H1 (cell line): Measurements from ENCODE around the gene CXCL10. TPM values are rescaled to one million over a fixed set of nuclear protein-coding genes. Genes with fewer than 3 reads are reported as not detected.
A peak's percentile ranks its signal among the peaks of the same experiment; 100 is the strongest.

Experiments used
- CTCF ChIA-PET: fragments of 300-600 bp; sonication (Branson Sonifier 250); formaldehyde crosslinking; loops from one replicate; lab custom pipeline; 2021; ENCODE audit not compliant: partially characterized antibody; lab: Charles Lee
- POLR2A ChIA-PET: fragments of 300-600 bp; sonication (Branson Sonifier 250); formaldehyde crosslinking; loops from one replicate; lab custom pipeline; 2021; ENCODE audit warnings: inconsistent platforms; ENCODE audit not compliant: partially characterized antibody; lab: Charles Lee
- DNase-seq, 2 experiments: peaks; one replicate each; pipeline versions ENCODE4 v3.0.0 to v3.0.0-alpha.2; 2010 to 2022; ENCODE audit warnings: low spot score in 2 of 2, low read depth in 1 of 2, mixed read lengths in 1 of 2
- FAIRE-seq: peaks from 2 replicates; lab custom pipeline; 2011; peaks lifted over from hg19 to GRCh38; lab: Jason Lieb, UNC
- H2AFZ ChIP-seq: 2 replicates; pipeline ENCODE4 v1.8.1; 2012; ENCODE audit warnings: low read length, inconsistent platforms
- H2AK5ac ChIP-seq: 2 replicates; pipeline ENCODE4 v1.6.1; 2013; ENCODE audit warnings: low read depth, low read length
- H2BK120ac ChIP-seq: replicated peaks from 2 replicates; pipeline ENCODE3; 2013; ENCODE audit warnings: low read depth, low read length, inconsistent platforms
- H2BK12ac ChIP-seq: 2 replicates; pipeline ENCODE4 v1.6.1; 2013; ENCODE audit warnings: low read depth, low read length
- H2BK15ac ChIP-seq: 2 replicates; pipeline ENCODE4 v1.6.1; 2013; ENCODE audit warnings: low read length
- H2BK20ac ChIP-seq: 2 replicates; pipeline ENCODE4 v1.6.1; 2013; ENCODE audit warnings: low read length
- H2BK5ac ChIP-seq: 2 replicates; pipeline ENCODE4 v1.6.1; 2013; ENCODE audit warnings: low read depth, low read length
- H3K14ac ChIP-seq: 2 replicates; pipeline ENCODE4 v1.6.1; 2013; ENCODE audit warnings: inconsistent platforms; ENCODE audit not compliant: insufficient read length
- H3K18ac ChIP-seq: 2 replicates; pipeline ENCODE4 v1.6.1; 2013; ENCODE audit warnings: low read length; ENCODE audit errors: extremely low read depth
- H3K23ac ChIP-seq: 2 replicates; pipeline ENCODE4 v1.6.1; 2013; ENCODE audit warnings: inconsistent platforms; ENCODE audit not compliant: insufficient read length
- H3K23me2 ChIP-seq: 2 replicates; pipeline ENCODE4 v1.6.1; 2013; ENCODE audit warnings: low read depth, low read length
- H3K27ac ChIP-seq: 2 replicates; pipeline ENCODE4 v1.6.1; 2011; ENCODE audit warnings: low read depth, low read length, inconsistent platforms
- H3K27me3 ChIP-seq, 4 experiments: replicated peaks in 1 of 4; 1 replicate in 1 of 4; 2 replicates in 3 of 4; pipeline versions ENCODE4 v1.6.1 to v1.8.1; 2011 to 2013; ENCODE audit warnings: low read length in 3 of 4, mild to moderate bottlenecking in 3 of 4, inconsistent platforms in 2 of 4, mixed read lengths in 2 of 4, moderate library complexity in 1 of 4; ENCODE audit not compliant: control insufficient read depth in 3 of 4, insufficient read depth in 3 of 4; ENCODE audit errors: extremely low read depth in 1 of 4
- H3K36me3 ChIP-seq, 4 experiments: 2 replicates each; pipeline versions ENCODE4 v1.6.1 to v1.8.1; 2011 to 2013; ENCODE audit warnings: mild to moderate bottlenecking in 4 of 4, low read length in 3 of 4, moderate library complexity in 2 of 4, control low read depth in 1 of 4, inconsistent platforms in 1 of 4; ENCODE audit not compliant: insufficient read depth in 4 of 4, control insufficient read depth in 2 of 4
- H3K4ac ChIP-seq: replicated peaks from 2 replicates; pipeline ENCODE3; 2013; ENCODE audit warnings: low read length, low read depth, mixed read lengths, inconsistent platforms; ENCODE audit not compliant: insufficient read length
- H3K4me1 ChIP-seq, 4 experiments: replicated peaks in 1 of 4; 1 replicate in 1 of 4; 2 replicates in 3 of 4; pipeline versions ENCODE4 v1.6.1 to v1.8.1; 2011 to 2013; ENCODE audit warnings: low read length in 3 of 4, inconsistent platforms in 2 of 4, mixed read lengths in 1 of 4; ENCODE audit not compliant: insufficient read depth in 4 of 4, control insufficient read depth in 3 of 4
- H3K4me2 ChIP-seq, 2 experiments: 2 replicates each; pipeline versions ENCODE4 v1.6.1 to v1.8.1; 2011 to 2013; ENCODE audit warnings: low read depth in 2 of 2, low read length in 2 of 2, control low read depth in 1 of 2, inconsistent platforms in 1 of 2, mild to moderate bottlenecking in 1 of 2; ENCODE audit not compliant: insufficient read depth in 1 of 2
- H3K4me3 ChIP-seq, 4 experiments: fragments of 200-600, 300-600 bp in 1 of 4; sonication (generic), shearing (Covaris generic), sonication (Bioruptor Twin) in 1 of 4; 2 replicates each; pipeline versions ENCODE4 v1.5.1 to v1.8.1; 2011 to 2016; ENCODE audit warnings: low read length in 4 of 4, low read depth in 3 of 4, control low read depth in 2 of 4, inconsistent platforms in 2 of 4, mild to moderate bottlenecking in 2 of 4, mixed read lengths in 1 of 4, moderate library complexity in 1 of 4; ENCODE audit not compliant: insufficient read depth in 2 of 4; ENCODE audit errors: extremely low read depth in 1 of 4
- H3K56ac ChIP-seq: replicated peaks from 2 replicates; pipeline ENCODE3; 2013; ENCODE audit warnings: low read depth, mild to moderate bottlenecking, mixed read lengths, low read length, inconsistent platforms; ENCODE audit not compliant: insufficient read length
- H3K79me1 ChIP-seq: 2 replicates; pipeline ENCODE4 v1.6.1; 2013; ENCODE audit warnings: low read depth, low read length, control low read depth
- H3K79me2 ChIP-seq, 2 experiments: 2 replicates each; pipeline versions ENCODE4 v1.6.1 to v1.8.1; 2012 to 2013; ENCODE audit warnings: low read length in 2 of 2, mild to moderate bottlenecking in 2 of 2, inconsistent platforms in 1 of 2; ENCODE audit not compliant: insufficient read depth in 2 of 2, control insufficient read depth in 1 of 2
- H3K9ac ChIP-seq, 4 experiments: replicated peaks in 1 of 4; 1 replicate in 1 of 4; 2 replicates in 3 of 4; pipeline versions ENCODE4 v1.6.1 to v1.8.1; 2011 to 2013; ENCODE audit warnings: low read depth in 3 of 4, low read length in 3 of 4, control low read depth in 2 of 4, mild to moderate bottlenecking in 2 of 4, moderate library complexity in 2 of 4, inconsistent platforms in 1 of 4; ENCODE audit errors: extremely low read depth in 1 of 4
- H3K9me3 ChIP-seq, 2 experiments: 2 replicates each; pipeline versions ENCODE4 v1.6.1 to v1.8.1; 2012 to 2013; ENCODE audit warnings: mild to moderate bottlenecking in 2 of 2, moderate library complexity in 2 of 2, control low read depth in 1 of 2, inconsistent platforms in 1 of 2, low read depth in 1 of 2, low read length in 1 of 2, mixed read lengths in 1 of 2; ENCODE audit not compliant: insufficient read depth in 2 of 2
- H4K20me1 ChIP-seq, 2 experiments: replicated peaks in 1 of 2; 2 replicates each; pipeline versions ENCODE3 to v1.8.1; 2011 to 2013; ENCODE audit warnings: inconsistent platforms in 2 of 2, low read length in 2 of 2, mild to moderate bottlenecking in 1 of 2; ENCODE audit not compliant: insufficient read depth in 2 of 2, control insufficient read depth in 1 of 2
- H4K5ac ChIP-seq: 2 replicates; pipeline ENCODE4 v1.6.1; 2013; ENCODE audit warnings: low read length, low read depth, mixed read lengths, inconsistent platforms; ENCODE audit not compliant: insufficient read length
- H4K8ac ChIP-seq: 2 replicates; pipeline ENCODE4 v1.8.0; 2013; ENCODE audit warnings: mild to moderate bottlenecking, moderate library complexity, low read length, inconsistent platforms; ENCODE audit not compliant: insufficient read depth; ENCODE audit errors: extremely low read depth
- H4K91ac ChIP-seq: replicated peaks from 2 replicates; pipeline ENCODE3; 2013; ENCODE audit warnings: low read length, mixed read lengths, inconsistent platforms; ENCODE audit not compliant: insufficient read length
- ASH2L ChIP-seq: fragments of 200-600, 300-600 bp; sonication (generic); IDR thresholded peaks from one replicate; pipeline ENCODE4 v1.7.1; 2017; ENCODE audit warnings: low read length
- JUND ChIP-seq: IDR thresholded peaks from 2 replicates; pipeline ENCODE4 v1.6.1; 2011; ENCODE audit warnings: mild to moderate bottlenecking, improper control_type of control experiment, low read length
- NANOG ChIP-seq: IDR thresholded peaks from 2 replicates; pipeline ENCODE4 v1.6.1; 2011; ENCODE audit warnings: low read length, low read depth, mild to moderate bottlenecking, inconsistent platforms; ENCODE audit not compliant: insufficient read depth, poor library complexity, severe bottlenecking
- NRF1 ChIP-seq: IDR thresholded peaks from 2 replicates; pipeline ENCODE4 v1.6.1; 2011; ENCODE audit warnings: mild to moderate bottlenecking, low read depth, low read length, improper control_type of control experiment
- POU5F1 ChIP-seq: IDR thresholded peaks from 2 replicates; pipeline ENCODE4 v1.6.1; 2011; ENCODE audit warnings: low read depth, mild to moderate bottlenecking, low read length, moderate library complexity
- SIX5 ChIP-seq: IDR thresholded peaks from 2 replicates; pipeline ENCODE4 v1.6.1; 2011; ENCODE audit warnings: mild to moderate bottlenecking, low read depth, low read length
- SP1 ChIP-seq: IDR thresholded peaks from 2 replicates; pipeline ENCODE4 v1.6.1; 2011; ENCODE audit warnings: low read depth, low read length
- SP4 ChIP-seq: IDR thresholded peaks from 2 replicates; pipeline ENCODE4 v1.6.1; 2012; ENCODE audit warnings: low read length, inconsistent platforms
- TAF1 ChIP-seq: IDR thresholded peaks from 2 replicates; pipeline ENCODE4 v1.6.1; 2011; ENCODE audit warnings: mild to moderate bottlenecking, low read depth, low read length
- TAF7 ChIP-seq: optimal IDR thresholded peaks from 2 replicates; pipeline ENCODE3; 2011; ENCODE audit warnings: low read depth, mild to moderate bottlenecking, inconsistent platforms, low read length, moderate library complexity, borderline replicate concordance
- TEAD4 ChIP-seq: IDR thresholded peaks from 2 replicates; pipeline ENCODE4 v1.6.1; 2012; ENCODE audit warnings: low read depth, low read length, inconsistent platforms, mixed read lengths
- WGBS, 2 experiments: shearing (Covaris generic) in 1 of 2; methylation state at CpG; one replicate each; pipeline versions ENCODE4 v1.1.6 to v1.1.7; 2013 to 2015; ENCODE audit warnings: low lambda C conversion rate in 2 of 2, mixed read lengths in 2 of 2, inconsistent platforms in 1 of 2, low coverage in 1 of 2, missing lambda C conversion rate in 1 of 2; ENCODE audit not compliant: insufficient replicate concordance in 2 of 2, insufficient coverage in 1 of 2, insufficient read length in 1 of 2; ENCODE audit errors: extremely low coverage in 1 of 2, missing lambda C conversion rate in 1 of 2; 5-methylcytosine and 5-hydroxymethylcytosine counted together
- polyA plus RNA-seq, 7 experiments: library from polyadenylated mRNA; depleted of rRNA in 3 of 7; stranded (reverse) in 5 of 7; unstranded in 2 of 7; fragments of >200 nt in 5 of 7; fragments of 200-250 nt in 2 of 7; gene quantifications; 1 replicate in 5 of 7; 2 replicates in 1 of 7; 4 replicates in 1 of 7; pipeline versions ENCODE4 v1.2.1 to v1.2.3, GENCODE V29; 2011 to 2013; ENCODE audit warnings: missing spikeins in 2 of 7, mixed read lengths in 2 of 7
- total RNA-seq: library from RNA; stranded (reverse); fragmentation: NEBNext Ultra II Directional; extraction: Animal tissue kit (Norgen Biotek cat#: 25700); gene quantifications from 2 replicates; pipeline ENCODE4 v1.2.1, GENCODE V29; 2021
- TF ChIP-seq, protein P1 (sequence below): IDR thresholded peaks from 2 replicates; pipeline ENCODE4 v1.6.1; 2012; ENCODE audit warnings: inconsistent platforms

The CXCL10 gene
- total and polyA plus RNA-seq, 2 of the 8 experiments (the other 6 are each of a cell fraction or from before 2014, with no cell fraction given): not detected

DNA sequence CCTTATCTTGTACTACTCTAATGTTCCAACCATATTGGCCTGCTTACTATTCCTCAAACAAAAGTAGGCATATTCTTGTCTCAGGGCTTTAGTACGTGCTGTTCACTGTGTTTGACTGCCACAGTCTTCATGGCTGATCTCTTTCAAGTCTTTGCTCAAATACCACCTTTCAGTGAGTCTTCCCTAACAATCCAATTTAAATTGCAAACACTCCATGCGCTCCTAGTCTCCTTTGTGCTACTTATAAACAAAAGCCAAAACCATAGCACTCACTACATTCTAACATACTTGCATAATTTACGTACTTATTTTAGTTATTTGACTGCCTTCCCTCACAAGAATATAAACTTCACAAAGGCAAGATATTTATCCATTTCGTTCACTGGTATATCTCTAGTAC lies 49.5 kb upstream of the CXCL10 start:
- WGBS, 2 experiments: 19% methylated on average over 4 of the region's 4 CpGs; no CpG with 5 or more reads in 1 of the 2 experiments
- no peak for DNase-seq
- peak overlapping the region in 2 of 4 experiments; percentile 25 to 40; a peak in 4 of 7 replicates for H3K9ac ChIP-seq

More for the DNA sequence above, 49.5 kb upstream of the CXCL10 start:
- Histone ChIP-seq H3K4me3 (peak overlapping the region in 1 of 4 experiments; percentile 3; a peak in 1 of 8 replicates), H3K23ac (no peak overlapping the region), H4K8ac (no peak overlapping the region), H3K23me2 (no peaks in the 10 kb centered on the region; the same call in 1 of the 2 replicates), H2AFZ (peak overlapping the region; percentile 73), H3K56ac (no peak overlapping the region), H2AK5ac (no peak overlapping the region; the same call in 1 of the 2 replicates), H2BK120ac (peak overlapping the region; percentile 45), H4K20me1 (no peaks in the 10 kb centered on the region), H4K91ac (no peak overlapping the region), H3K4ac (no peak overlapping the region), H3K4me2 (peak overlapping the region; percentile 50 to 77), H4K5ac (peak overlapping the region; percentile 61), H3K79me1 (no peaks in the 10 kb centered on the region), H3K36me3 (no peaks in the 10 kb centered on the region), H3K14ac (no peak overlapping the region), H2BK5ac (peak overlapping the region; percentile 85), H2BK15ac (no peak overlapping the region), H2BK20ac (0 out of 2 replicates have a peak overlapping the region, but pooled peaks have one; percentile 52), H3K9me3 (no peaks in the 10 kb centered on the region), H3K27ac (peak overlapping the region; percentile 72), H3K79me2 (no peaks in the 10 kb centered on the region), H3K4me1 (peaks cover 0 to 11% (median 6%) of the 10 kb centered on the region in 4 experiments; a peak in 5 of 7 replicates), H3K18ac (no peak overlapping the region; the same call in 1 of the 2 replicates), H2BK12ac (peak overlapping the region; percentile 99; the same call in 1 of the 2 replicates), H3K27me3 (no peaks in the 10 kb centered on the region)
- ChIA-PET POLR2A (no interaction called here), CTCF (interaction anchor here (1.5 kb wide), 1 partner anchor 77 kb away, joined by 8 read pairs; no protein-coding TSS in a partner anchor)
- peak; percentile 87 for FAIRE-seq
- TF ChIP-seq ASH2L (peak; percentile 76), POU5F1 (peak; percentile 43; the same call in 1 of the 2 replicates), SP1 (peak; percentile 47), NANOG (peak; percentile 75), SIX5 (no peak), TEAD4 (peak; percentile 80; the same call in 1 of the 2 replicates), NRF1 (no peak), JUND (peak; percentile 33; the same call in 1 of the 2 replicates), SP4 (no peak), TAF7 (peak; percentile 26), TAF1 (peak; percentile 24; the same call in 1 of the 2 replicates)
- TF ChIP-seq, protein P1, sequence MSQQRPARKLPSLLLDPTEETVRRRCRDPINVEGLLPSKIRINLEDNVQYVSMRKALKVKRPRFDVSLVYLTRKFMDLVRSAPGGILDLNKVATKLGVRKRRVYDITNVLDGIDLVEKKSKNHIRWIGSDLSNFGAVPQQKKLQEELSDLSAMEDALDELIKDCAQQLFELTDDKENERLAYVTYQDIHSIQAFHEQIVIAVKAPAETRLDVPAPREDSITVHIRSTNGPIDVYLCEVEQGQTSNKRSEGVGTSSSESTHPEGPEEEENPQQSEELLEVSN: no peak
